Ovary (tissue), 3 donors: ENCODE results near the gene FAM170B.

ENCODE experiments used
- CTCF ChIP-seq, 3 donors: fragments of 450-650 bp in 2 of 3; fragments of 200-600 bp in 1 of 3; IDR thresholded peaks; one replicate each; pipeline versions ENCODE4 v1.5.1 to v1.8.0; 2016 to 2022; ENCODE audit warnings: antibody characterized with exemption in 3 of 3, mild to moderate bottlenecking in 1 of 3
- POLR2A ChIP-seq: fragments of 450-650 bp; IDR thresholded peaks from one replicate; pipeline ENCODE4 v1.6.1; 2017; ENCODE audit warnings: antibody characterized with exemption, mild to moderate bottlenecking, moderate library complexity
- donor health status: DM: no; HTN: no; CAD: no.

- TF ChIP-seq CTCF (IDR thresholded peaks at IDR 0.05) = no peak
- TF ChIP-seq POLR2A = no peak
Measured at GRCh38 chr10:49135575-49136313, 1.9 kb upstream of the FAM170B start.
